GM10266 (cell line): ENCODE results near the gene CYP46A1.
A peak's percentile ranks its signal among the peaks of the same experiment; 100 is the strongest.

Experiments used
- DNase-seq: peaks from one replicate; pipeline ENCODE4 v3.0.0; 2012; ENCODE audit errors: extremely low spot score
- TF ChIP-seq, protein P1 (sequence below): IDR thresholded peaks from 2 replicates; pipeline ENCODE4 v1.5.1; 2012; ENCODE audit warnings: mild to moderate bottlenecking, low read depth; ENCODE audit not compliant: control insufficient read depth, insufficient read depth; ENCODE audit errors: missing control alignments

CYP46A1 gene

DNA sequence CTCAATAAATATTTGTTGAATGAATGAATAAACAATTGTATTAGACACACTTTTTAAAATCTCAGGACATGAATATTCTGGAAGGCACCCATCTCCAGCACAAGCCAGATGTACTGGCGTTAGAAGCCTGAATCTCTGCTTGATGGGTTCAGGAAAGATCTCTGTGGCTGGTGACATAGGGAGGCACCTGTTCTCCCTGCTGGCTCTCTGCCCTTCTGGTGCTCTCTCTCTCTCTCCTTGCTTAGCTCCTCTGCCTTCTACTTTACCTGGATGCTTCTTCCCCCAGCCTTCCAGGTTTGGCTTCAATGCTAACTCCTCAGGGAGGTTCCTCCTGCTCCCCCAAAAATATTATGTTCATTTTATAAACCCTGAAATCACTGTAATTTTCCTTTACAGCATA lies 1.5 kb downstream of the CYP46A1 start:
- TF ChIP-seq, protein P1, sequence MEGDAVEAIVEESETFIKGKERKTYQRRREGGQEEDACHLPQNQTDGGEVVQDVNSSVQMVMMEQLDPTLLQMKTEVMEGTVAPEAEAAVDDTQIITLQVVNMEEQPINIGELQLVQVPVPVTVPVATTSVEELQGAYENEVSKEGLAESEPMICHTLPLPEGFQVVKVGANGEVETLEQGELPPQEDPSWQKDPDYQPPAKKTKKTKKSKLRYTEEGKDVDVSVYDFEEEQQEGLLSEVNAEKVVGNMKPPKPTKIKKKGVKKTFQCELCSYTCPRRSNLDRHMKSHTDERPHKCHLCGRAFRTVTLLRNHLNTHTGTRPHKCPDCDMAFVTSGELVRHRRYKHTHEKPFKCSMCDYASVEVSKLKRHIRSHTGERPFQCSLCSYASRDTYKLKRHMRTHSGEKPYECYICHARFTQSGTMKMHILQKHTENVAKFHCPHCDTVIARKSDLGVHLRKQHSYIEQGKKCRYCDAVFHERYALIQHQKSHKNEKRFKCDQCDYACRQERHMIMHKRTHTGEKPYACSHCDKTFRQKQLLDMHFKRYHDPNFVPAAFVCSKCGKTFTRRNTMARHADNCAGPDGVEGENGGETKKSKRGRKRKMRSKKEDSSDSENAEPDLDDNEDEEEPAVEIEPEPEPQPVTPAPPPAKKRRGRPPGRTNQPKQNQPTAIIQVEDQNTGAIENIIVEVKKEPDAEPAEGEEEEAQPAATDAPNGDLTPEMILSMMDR = no peak

GRCh38 chr14:99686557-99687283 lies 2.6 kb downstream of the CYP46A1 start:
- TF ChIP-seq, protein P1 = no peak
- DNase-seq = no peak

More for the DNA sequence above, 1.5 kb downstream of the CYP46A1 start:
- DNase-seq = no peak

DNA sequence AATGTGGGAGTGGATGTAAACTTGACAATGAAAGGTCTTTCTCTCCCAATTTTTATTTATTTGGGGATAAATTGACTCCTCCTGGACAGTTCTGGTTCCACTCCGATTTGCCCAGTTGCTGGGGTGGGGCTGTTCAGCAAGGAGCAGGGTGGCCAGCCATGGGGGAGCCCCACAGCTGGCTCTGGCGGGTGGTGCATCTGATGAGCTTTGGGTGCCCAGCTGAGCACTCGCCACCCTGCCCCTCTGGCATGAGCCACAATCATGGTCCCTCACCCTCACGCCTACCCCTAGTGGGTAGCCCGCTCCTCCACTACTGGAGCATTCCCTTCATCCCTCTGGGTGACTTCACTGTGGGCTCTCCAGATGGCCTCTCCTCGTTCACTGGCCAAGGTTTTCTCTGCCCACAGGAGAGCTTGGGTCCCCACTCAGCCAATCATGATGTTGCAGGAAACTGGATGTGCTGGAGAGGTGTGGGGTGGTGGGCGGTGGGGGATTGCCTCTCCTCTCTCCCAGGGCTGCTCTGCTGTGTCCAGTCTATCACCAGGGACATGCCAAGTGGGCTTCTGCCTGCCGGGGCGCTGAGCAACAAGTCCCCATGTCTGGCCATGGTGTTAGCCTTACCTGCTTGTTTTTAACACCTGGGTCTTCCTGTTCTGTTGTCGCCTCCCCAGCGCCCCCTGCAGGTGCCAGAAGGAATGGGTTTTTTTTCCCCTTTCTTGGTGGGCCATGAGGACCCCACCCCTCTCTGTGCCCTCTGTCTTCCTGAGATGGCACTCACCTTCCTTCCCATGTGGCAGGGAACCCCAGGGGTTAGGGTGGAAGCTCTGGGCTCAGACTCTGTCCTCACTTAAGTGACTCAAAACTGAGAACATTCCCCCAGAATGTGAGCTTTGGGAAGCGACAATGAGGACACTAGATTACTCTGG lies 3.4 kb downstream of the CYP46A1 start:
- DNase-seq = no peak
- TF ChIP-seq, protein P1 = peak; percentile 57

- TF ChIP-seq, protein P1 = no peak
- no peak for DNase-seq
These were observed 4.1 kb downstream of the CYP46A1 start for GRCh38 chr14:99688210-99688581.

DNA sequence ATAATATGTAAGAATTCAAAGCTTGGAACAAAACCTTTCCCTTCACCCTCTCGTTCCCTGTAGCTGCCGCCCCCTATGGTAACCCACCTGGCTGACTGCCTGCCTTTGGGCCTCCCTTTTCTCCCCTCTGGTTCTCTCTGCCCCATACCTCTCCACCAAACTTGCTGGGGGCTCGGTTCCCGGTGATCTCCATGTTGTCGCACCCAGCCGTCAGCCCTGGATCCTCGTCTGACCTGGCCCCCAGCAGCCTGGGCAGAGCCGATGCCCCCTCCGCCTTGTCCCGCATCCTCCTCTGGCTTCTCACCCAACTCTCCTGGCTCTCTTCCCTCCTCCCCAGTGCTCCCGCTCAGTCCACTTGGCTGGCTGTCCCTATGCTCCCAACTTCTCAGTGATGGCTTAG lies 4.5 kb downstream of the CYP46A1 start:
- DNase-seq = no peak
- TF ChIP-seq, protein P1 = no peak

DNA sequence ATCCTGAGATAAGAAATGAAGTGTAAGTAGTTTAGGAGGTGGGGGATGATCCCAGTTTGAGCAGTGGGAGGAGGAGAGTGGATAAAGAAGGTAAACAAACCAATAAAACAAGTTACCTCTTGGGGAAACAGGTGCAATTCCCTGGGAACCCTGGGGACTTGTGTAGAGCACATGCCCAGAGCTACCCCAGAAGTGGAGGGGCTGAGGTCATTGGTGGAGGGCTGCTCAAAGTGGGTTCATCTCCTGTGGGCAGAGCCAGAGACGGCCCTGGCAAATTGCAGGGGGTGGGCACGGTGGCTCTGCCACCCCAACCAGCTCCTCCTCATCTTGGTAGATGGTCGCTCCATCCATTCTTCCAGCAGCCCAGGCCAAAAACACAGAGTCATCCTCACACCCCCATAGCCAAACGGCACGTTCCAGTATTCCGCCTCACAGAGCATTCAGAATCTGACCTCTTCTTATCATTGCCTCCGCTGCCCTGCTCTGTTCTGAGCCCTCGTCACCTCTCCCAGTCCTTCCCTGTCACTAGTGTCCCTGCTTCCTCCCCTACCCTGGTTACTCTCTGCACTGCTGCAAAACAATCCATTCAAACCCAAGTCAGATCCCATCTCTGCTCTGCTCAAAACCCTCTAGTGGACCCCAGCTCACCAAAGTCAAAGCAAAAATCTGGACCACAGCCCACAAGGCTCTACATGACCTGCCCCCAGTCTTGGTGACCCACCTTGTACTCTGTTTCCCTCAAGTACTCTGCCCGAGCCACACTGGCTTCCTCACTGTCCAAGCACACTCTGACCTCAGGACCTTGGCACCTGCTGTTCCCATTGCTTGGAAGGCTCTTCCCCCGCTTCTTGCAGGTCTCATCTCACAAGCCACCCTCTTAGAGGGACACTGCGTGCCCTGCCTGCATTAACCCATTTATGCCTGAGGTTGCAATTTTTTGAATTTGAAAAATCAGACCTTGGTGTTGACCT lies 5.5 kb downstream of the CYP46A1 start:
- TF ChIP-seq, protein P1 = no peak
- no peak for DNase-seq
